Activated naive CD8-positive, alpha-beta T cell treated with anti-CD3 and anti-CD28 coated beads, Interleukin-2, amount 50 U/mL, for 24 hours (primary cell): ENCODE measurements around the gene ZC4H2.
"Not testable (repeated sequence)": the region's sequence is repeated elsewhere in the genome, so short reads cannot be mapped to it uniquely, and the experiment has no call there.

Experiments
- ATAC-seq: fragments of 150-1000 bp; cut with Tn5 transposase; one replicate; pipeline ENCODE4 v1.10.0; 2021
- DNase-seq: peaks from one replicate; pipeline ENCODE4 v3.0.0; 2021
- H3K27ac Mint-ChIP-seq: one replicate; pipeline ENCODE4 v1.8.0; 2021; ENCODE audit warnings: mild to moderate bottlenecking, mixed read lengths
- H3K27me3 Mint-ChIP-seq: one replicate; pipeline ENCODE4 v1.8.0; 2021; ENCODE audit warnings: mixed read lengths
- H3K36me3 Mint-ChIP-seq: one replicate; pipeline ENCODE4 v1.8.0; 2021; ENCODE audit warnings: low read depth, mixed read lengths
- H3K4me1 Mint-ChIP-seq: one replicate; pipeline ENCODE4 v1.8.0; 2021; ENCODE audit warnings: mixed read lengths
- H3K4me3 Mint-ChIP-seq: one replicate; pipeline ENCODE4 v1.8.0; 2021; ENCODE audit warnings: mild to moderate bottlenecking, moderate library complexity, mixed read lengths
- H3K9me3 Mint-ChIP-seq: one replicate; pipeline ENCODE4 v1.8.0; 2021; ENCODE audit warnings: mixed read lengths

Gene ZC4H2

DNA sequence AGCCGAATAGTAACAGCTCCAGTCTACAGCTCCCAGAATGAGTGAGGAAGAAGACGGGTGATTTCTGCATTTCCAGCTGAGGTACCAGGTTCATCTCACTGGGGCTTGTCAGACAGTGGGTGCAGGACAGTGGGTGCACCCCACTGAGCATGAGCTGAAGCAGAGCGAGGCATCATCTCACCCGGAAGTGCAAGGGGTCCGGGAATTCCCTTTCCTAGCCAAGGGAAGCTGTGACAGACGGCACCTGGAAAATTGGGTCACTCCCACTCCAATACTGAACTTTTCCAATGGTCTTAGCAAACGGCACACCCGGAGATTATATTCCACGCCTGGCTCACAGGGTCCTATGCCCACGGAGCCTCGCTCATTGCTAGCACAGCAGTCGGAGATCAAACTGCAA is 97.5 kb downstream of the ZC4H2 start:
- not testable (repeated sequence) for H3K36me3 Mint-ChIP-seq, DNase-seq, H3K4me3 Mint-ChIP-seq, H3K27ac Mint-ChIP-seq, H3K4me1 Mint-ChIP-seq, ATAC-seq, H3K27me3 Mint-ChIP-seq
- peaks cover 18% of the 10 kb centered on the region for H3K9me3 Mint-ChIP-seq

DNA sequence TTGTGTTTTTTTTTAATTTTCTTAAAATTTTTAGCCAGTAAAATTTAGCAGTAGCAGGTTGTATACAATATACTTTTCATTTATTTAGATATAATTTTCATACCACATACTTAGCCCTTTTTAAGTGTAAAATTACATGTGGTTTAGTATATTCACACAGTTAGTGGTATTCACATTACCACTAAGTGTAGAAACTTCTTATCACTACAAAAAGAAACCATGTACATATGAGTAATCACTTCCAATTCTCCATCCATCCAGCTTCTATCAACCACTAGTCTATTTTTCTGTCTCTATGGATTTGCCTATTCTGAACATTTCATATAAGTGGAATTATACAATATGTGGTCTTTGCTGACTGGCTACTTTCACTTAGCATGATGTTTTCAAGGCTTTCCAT is 109.0 kb downstream of the ZC4H2 start:
- peaks cover 28% of the 10 kb centered on the region for H3K9me3 Mint-ChIP-seq
- no peak for ATAC-seq
- no peak for DNase-seq
- H3K36me3 Mint-ChIP-seq: peaks cover 6% of the 10 kb centered on the region
- no peak overlapping the region for H3K4me3 Mint-ChIP-seq
- H3K27me3 Mint-ChIP-seq: no peaks in the 10 kb centered on the region
- no peak overlapping the region for H3K27ac Mint-ChIP-seq
- peaks cover 6% of the 10 kb centered on the region for H3K4me1 Mint-ChIP-seq
